Measurements from ENCODE around the gene ARL6IP5. TPM values are rescaled to one million over a fixed set of nuclear protein-coding genes. Genes with fewer than 3 reads are reported as not detected.

ARL6IP5 gene
- total RNA-seq, 1 experiment from 2014 or later: 29.4 TPM

DNA sequence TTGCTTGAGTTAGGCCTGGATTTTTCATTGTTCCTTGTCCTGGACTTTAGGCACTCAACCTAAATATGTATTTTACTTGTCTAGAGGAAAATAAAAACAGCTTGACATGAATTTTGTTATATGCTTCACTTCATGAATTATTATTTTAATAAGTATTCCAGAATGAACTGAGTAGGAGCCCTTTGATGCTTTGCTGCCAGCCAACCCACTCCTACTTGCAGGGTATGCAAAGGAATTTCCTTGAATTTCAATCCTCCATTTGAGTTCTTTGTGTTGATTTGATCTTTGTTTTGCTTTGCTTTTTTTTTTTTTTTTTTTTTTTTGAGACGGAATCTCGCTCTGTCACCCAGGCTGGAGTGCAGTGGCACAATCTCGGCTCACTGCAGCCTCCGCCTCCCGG lies 11.6 kb downstream of the ARL6IP5 start:
- no peaks in the 10 kb centered on the region for H3K36me3 ChIP-seq
- no peaks in the 10 kb centered on the region for H3K9me3 ChIP-seq (replicated peaks)
- no peaks in the 10 kb centered on the region for H3K27me3 ChIP-seq
- H3K4me3 ChIP-seq: no peak overlapping the region
- H3K27ac ChIP-seq: no peak overlapping the region
- H3K4me1 ChIP-seq: peaks cover 12% of the 10 kb centered on the region
- DNase-seq: no peak

DNA sequence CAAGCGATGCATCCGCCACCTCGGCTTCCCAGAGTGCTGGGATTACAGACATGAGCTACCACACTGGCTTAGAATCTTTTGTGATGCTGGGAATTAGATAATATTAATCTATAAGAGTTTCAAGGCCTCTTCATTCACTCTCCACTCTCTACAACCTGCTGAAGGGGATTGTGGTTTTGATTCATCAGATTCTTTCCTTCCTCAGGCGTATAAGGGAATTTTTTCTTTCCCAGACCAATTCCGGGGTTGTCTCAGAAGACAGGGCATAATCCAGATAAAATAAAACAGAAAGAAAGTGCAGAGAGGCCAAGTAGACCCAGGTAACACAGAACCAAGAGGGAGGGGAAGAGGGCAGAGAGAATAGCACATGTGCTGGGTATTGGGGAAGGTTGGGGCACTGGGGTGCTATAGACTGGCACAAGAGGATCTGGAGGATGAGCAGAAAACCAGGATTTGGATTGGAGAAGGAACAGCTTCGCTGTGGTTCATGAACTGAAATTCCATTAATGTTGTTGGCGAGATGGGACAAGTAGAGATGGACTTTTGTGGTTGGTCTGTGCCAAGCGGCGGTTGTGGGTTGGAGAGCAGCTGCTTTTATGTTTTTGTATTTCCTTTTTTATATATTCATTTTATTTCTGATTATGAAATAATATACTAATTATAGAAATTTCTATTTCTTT lies 12.8 kb downstream of the ARL6IP5 start:
- no peaks in the 10 kb centered on the region for H3K9me3 ChIP-seq (replicated peaks)
- no peak for DNase-seq
- no peaks in the 10 kb centered on the region; the same call in 1 of the 2 replicates for H3K36me3 ChIP-seq
- H3K27ac ChIP-seq: no peak overlapping the region
- no peaks in the 10 kb centered on the region for H3K27me3 ChIP-seq
- no peak overlapping the region for H3K4me3 ChIP-seq
- H3K4me1 ChIP-seq: peaks cover 4% of the 10 kb centered on the region; the same call in 1 of the 2 replicates

DNA sequence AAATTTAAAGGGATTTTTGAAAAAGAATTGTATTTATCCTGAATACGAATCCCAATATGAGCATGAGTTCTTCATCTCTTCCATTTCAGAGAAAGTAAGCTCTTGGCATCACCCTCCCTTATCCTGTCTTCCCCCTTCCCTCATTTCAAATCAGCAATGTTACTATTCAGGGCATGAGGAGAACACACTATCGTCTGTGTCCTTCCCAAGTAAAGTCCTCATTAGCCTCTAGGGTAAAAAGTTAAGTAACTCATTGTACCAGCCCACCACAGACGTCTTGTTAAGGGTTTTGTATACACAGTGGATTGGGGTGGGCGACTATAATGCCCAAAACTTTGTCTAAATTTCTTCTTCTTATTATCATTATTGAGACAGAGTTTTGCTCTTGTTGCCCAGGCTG lies 14.8 kb downstream of the ARL6IP5 start:
- no peaks in the 10 kb centered on the region for H3K9me3 ChIP-seq (replicated peaks)
- H3K27ac ChIP-seq: no peak overlapping the region
- no peak overlapping the region for H3K4me3 ChIP-seq
- H3K4me1 ChIP-seq: peaks cover 4% of the 10 kb centered on the region; the same call in 1 of the 2 replicates
- no peak for DNase-seq
- no peaks in the 10 kb centered on the region; the same call in 1 of the 2 replicates for H3K36me3 ChIP-seq
- H3K27me3 ChIP-seq: no peaks in the 10 kb centered on the region

- H3K27me3 ChIP-seq: no peaks in the 10 kb centered on the region
- no peaks in the 10 kb centered on the region for H3K4me1 ChIP-seq
- no peak overlapping the region for H3K4me3 ChIP-seq
- no peak for DNase-seq
- H3K9me3 ChIP-seq (replicated peaks): no peaks in the 10 kb centered on the region
- no peak overlapping the region for H3K27ac ChIP-seq
- no peaks in the 10 kb centered on the region; the same call in 1 of the 2 replicates for H3K36me3 ChIP-seq
Observed at GRCh38 chr3:69102384-69102783, 17.6 kb downstream of the ARL6IP5 start.

DNA sequence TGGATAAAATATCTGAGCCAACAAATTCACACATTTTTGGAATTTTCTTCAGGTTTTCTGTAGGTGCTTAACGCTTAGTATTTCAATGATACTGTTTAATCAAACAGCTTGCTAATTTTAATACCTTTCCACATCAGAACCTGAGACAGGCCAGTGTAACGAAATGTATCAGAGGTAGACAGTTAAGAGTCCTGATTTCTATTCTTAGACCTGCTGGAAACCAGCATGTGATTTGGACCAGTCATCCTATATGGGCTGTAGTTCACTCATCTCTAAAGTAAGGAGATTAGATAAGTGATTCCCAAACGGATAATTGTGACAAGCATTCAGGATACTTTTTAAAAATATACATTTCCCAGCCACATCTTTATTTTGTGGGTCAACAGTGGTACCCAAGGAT lies 18.4 kb downstream of the ARL6IP5 start:
- no peak overlapping the region for H3K27ac ChIP-seq
- H3K27me3 ChIP-seq: no peaks in the 10 kb centered on the region
- DNase-seq: no peak
- no peaks in the 10 kb centered on the region for H3K4me1 ChIP-seq
- H3K9me3 ChIP-seq (replicated peaks): no peaks in the 10 kb centered on the region
- no peaks in the 10 kb centered on the region; the same call in 1 of the 2 replicates for H3K36me3 ChIP-seq
- no peak overlapping the region for H3K4me3 ChIP-seq

- H3K36me3 ChIP-seq: no peaks in the 10 kb centered on the region; the same call in 1 of the 2 replicates
- DNase-seq: no peak
- H3K27me3 ChIP-seq: no peaks in the 10 kb centered on the region
- H3K4me1 ChIP-seq: no peaks in the 10 kb centered on the region
- no peaks in the 10 kb centered on the region for H3K9me3 ChIP-seq (replicated peaks)
- no peak overlapping the region for H3K27ac ChIP-seq
- no peak overlapping the region for H3K4me3 ChIP-seq
Observed at GRCh38 chr3:69104586-69104985, 19.8 kb downstream of the ARL6IP5 start.

DNA sequence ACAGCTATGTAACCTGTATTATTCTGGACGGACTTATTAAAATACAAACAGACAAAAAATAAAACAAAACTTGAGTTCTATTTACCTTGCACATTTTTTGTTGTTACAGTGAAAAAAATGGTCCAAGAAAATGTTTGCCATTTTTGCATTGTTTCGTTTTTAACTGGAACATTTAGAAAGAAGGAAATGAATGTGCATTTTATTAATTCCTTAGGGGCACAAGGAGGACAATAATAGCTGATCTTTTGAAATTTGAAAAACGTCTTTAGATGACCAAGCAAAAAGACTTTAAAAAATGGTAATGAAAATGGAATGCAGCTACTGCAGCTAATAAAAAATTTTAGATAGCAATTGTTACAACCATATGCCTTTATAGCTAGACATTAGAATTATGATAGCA lies 20.6 kb downstream of the ARL6IP5 start:
- Histone ChIP-seq H3K4me1 (no peaks in the 10 kb centered on the region), H3K27ac (no peak overlapping the region), H3K36me3 (no peaks in the 10 kb centered on the region; the same call in 1 of the 2 replicates), H3K4me3 (no peak overlapping the region), H3K9me3 (replicated peaks) (no peaks in the 10 kb centered on the region), H3K27me3 (no peaks in the 10 kb centered on the region)
- no peak for DNase-seq

- Histone ChIP-seq H3K27ac (no peak overlapping the region), H3K4me1 (no peaks in the 10 kb centered on the region), H3K9me3 (replicated peaks) (no peaks in the 10 kb centered on the region), H3K4me3 (no peak overlapping the region), H3K36me3 (no peaks in the 10 kb centered on the region; the same call in 1 of the 2 replicates), H3K27me3 (no peaks in the 10 kb centered on the region)
- no peak for DNase-seq
Observed at GRCh38 chr3:69107841-69108240, 23.1 kb downstream of the ARL6IP5 start.

DNA sequence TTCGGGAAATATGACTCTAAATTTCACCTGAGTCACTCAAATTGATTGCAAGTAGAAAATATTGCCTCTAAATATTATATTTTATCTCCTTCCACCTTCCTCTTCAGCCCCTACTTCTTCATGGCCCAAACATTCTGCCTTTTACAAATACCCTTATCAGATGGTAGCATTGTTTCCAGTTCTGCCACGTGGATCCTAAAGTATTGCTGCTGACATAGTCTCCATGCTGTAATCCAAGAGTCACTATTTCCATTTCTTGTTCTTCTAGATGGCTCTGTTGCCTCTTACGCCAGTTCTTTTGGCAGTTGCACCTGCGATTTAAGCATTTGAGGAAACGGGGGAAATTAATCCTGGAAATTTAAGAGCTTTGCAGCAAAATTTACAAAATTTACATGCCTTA lies 24.1 kb downstream of the ARL6IP5 start:
- no peak for DNase-seq
- no peaks in the 10 kb centered on the region for H3K9me3 ChIP-seq (replicated peaks)
- H3K4me1 ChIP-seq: peaks cover 7% of the 10 kb centered on the region
- no peaks in the 10 kb centered on the region; the same call in 1 of the 2 replicates for H3K36me3 ChIP-seq
- no peak overlapping the region for H3K27ac ChIP-seq
- no peak overlapping the region for H3K4me3 ChIP-seq
- H3K27me3 ChIP-seq: no peaks in the 10 kb centered on the region

DNA sequence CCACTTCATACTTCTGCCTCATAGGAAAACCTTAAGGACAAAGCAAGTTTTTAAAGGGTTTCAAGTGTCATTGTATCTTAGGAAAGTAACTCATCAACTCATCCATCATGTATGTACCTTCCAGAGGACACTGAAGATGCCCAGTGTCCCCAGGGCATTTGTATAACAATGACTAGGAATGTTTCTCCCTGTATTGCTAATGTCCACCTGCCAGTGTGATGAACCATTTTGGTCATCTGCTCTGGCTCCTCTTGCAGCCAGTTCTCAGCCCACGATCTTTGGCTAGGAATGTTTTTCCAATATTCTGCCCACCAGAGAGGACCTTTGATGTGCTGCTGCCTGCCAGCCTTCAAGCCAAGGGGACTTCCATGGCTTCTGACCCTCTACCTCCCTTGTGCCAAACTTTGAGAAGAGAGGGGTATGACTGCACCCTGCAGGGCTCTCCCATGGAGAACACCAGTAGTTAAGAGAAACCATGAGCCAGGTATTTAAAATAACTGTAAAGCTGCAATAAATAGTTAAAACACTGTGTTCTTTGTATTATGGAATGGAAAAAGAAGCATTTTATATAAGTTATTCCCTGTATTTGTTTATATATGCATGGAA lies 26.3 kb downstream of the ARL6IP5 start:
- H3K36me3 ChIP-seq: no peaks in the 10 kb centered on the region
- H3K4me3 ChIP-seq: no peak overlapping the region
- peaks cover 12% of the 10 kb centered on the region for H3K4me1 ChIP-seq
- no peak for DNase-seq
- H3K27ac ChIP-seq: no peak overlapping the region
- no peaks in the 10 kb centered on the region for H3K9me3 ChIP-seq (replicated peaks)
- no peaks in the 10 kb centered on the region for H3K27me3 ChIP-seq

DNA sequence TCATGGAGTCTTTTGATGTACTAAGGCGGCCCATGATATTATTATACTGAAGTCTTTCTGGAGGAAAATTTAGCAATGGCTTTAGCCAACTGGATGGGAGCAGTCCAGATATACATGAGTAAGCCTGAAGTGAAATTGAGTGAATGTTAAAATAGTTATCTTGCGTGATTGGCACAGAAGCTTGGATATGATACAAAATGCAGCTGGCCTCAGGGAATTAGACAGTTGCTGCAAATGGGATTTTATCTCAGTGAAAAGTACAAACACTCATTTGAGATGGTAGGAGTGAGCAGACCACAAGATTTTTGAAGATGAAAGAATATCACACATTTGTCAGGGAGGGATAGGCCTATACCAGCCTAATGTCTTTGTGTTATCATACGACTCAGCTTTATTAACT lies 28.8 kb downstream of the ARL6IP5 start:
- DNase-seq: peak; percentile 15 to 67
- no peaks in the 10 kb centered on the region for H3K9me3 ChIP-seq (replicated peaks)
- peaks cover 24% of the 10 kb centered on the region for H3K4me1 ChIP-seq
- H3K36me3 ChIP-seq: no peaks in the 10 kb centered on the region
- H3K27ac ChIP-seq: peak overlapping the region; percentile 30
- H3K27me3 ChIP-seq: no peaks in the 10 kb centered on the region
- H3K4me3 ChIP-seq: no peak overlapping the region

DNA sequence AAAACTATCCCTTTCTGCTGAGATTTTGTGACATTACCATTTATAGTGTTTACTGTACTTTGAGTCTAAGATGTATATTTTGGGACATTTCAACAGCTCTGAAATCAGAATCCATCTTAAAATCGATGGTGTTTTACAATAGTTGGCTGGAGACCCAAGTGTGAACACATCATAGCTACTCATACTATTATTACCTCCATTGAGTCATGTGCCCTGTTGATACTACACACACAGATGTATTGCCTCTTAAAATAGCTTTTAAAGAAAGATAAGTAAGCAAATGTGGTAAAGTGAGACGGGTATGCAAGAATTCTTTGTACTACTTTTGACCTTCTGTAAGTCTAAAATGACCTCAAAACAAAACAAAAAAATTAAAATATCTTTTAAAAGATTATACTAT lies 31.0 kb downstream of the ARL6IP5 start:
- H3K9me3 ChIP-seq (replicated peaks): no peaks in the 10 kb centered on the region
- DNase-seq: no peak
- H3K4me1 ChIP-seq: peaks cover 24% of the 10 kb centered on the region
- H3K4me3 ChIP-seq: no peak overlapping the region
- H3K36me3 ChIP-seq: no peaks in the 10 kb centered on the region
- no peaks in the 10 kb centered on the region for H3K27me3 ChIP-seq
- no peak overlapping the region for H3K27ac ChIP-seq

DNA sequence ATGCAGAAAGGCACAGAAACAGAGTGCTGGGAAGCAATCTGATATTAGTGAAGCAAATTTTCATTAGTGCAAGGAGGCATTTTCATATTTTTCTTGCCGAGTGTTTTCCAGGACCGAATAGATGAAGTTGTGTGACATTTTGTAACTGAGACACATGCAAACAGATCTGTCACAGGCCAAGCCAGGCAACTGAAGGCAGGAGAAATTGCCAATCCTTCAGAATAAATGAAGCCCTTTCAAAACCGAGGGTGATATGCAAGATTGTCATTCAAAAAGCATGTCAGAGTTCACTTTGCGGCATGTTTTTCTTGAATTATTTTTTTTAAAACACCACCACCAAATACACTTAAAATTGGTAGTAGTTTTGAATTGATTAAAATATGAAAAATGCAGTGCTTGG lies 31.4 kb downstream of the ARL6IP5 start:
- no peaks in the 10 kb centered on the region for H3K36me3 ChIP-seq
- peaks cover 24% of the 10 kb centered on the region for H3K4me1 ChIP-seq
- H3K27ac ChIP-seq: no peak overlapping the region
- no peaks in the 10 kb centered on the region for H3K27me3 ChIP-seq
- no peaks in the 10 kb centered on the region for H3K9me3 ChIP-seq (replicated peaks)
- DNase-seq: no peak
- H3K4me3 ChIP-seq: no peak overlapping the region

GRCh38 chr3:69116897-69117296 lies 32.2 kb downstream of the ARL6IP5 start:
- Histone ChIP-seq H3K4me3 (no peak overlapping the region), H3K27ac (no peak overlapping the region; the same call in 1 of the 2 replicates), H3K36me3 (no peaks in the 10 kb centered on the region), H3K4me1 (peaks cover 24% of the 10 kb centered on the region), H3K9me3 (replicated peaks) (no peaks in the 10 kb centered on the region), H3K27me3 (no peaks in the 10 kb centered on the region)
- DNase-seq: peak; percentile 10 to 62

GRCh38 chr3:69118555-69118954 lies 33.8 kb downstream of the ARL6IP5 start:
- H3K4me1 ChIP-seq: peaks cover 25% of the 10 kb centered on the region
- no peaks in the 10 kb centered on the region for H3K36me3 ChIP-seq
- H3K27me3 ChIP-seq: no peaks in the 10 kb centered on the region
- no peak overlapping the region for H3K27ac ChIP-seq
- no peak for DNase-seq
- H3K4me3 ChIP-seq: no peak overlapping the region
- no peaks in the 10 kb centered on the region for H3K9me3 ChIP-seq (replicated peaks)

DNA sequence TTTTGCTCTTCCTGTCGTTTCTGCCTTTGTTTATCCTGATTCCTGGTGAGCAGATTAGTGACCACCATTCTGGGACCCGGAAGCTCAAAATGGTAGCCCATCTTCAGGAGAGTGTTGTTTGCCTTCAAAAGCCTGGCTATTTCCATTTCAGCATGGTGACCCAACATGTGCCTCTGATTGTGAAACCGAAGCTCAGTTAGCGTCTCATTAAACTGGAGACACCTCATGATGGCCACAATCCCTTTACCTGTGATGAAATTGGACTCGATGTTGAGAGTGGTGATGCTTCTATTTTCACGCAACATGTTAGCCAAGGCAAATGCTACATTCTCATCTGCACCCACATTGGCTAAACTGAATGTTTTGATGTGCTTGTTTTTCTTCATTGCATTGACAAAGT lies 34.4 kb downstream of the ARL6IP5 start:
- no peaks in the 10 kb centered on the region for H3K9me3 ChIP-seq (replicated peaks)
- H3K27me3 ChIP-seq: no peaks in the 10 kb centered on the region
- no peak overlapping the region for H3K27ac ChIP-seq
- DNase-seq: no peak
- H3K4me3 ChIP-seq: no peak overlapping the region
- peaks cover 21% of the 10 kb centered on the region for H3K4me1 ChIP-seq
- H3K36me3 ChIP-seq: no peaks in the 10 kb centered on the region
